WI38 (cell line): Measurements from ENCODE around the gene WT1.

Experiments
- H3K4me3 ChIP-seq: 2 replicates; pipeline ENCODE4 v1.5.1; 2011; ENCODE audit warnings: low read depth, mild to moderate bottlenecking, control low read depth, low read length
- TF ChIP-seq, protein P1 (sequence below): IDR thresholded peaks from 2 replicates; pipeline ENCODE4 v1.5.1; 2012; ENCODE audit warnings: low read depth, mild to moderate bottlenecking, control low read depth, low read length

WT1 gene

GRCh38 chr11:32387411-32387810 is 47.9 kb downstream of the WT1 start:
- TF ChIP-seq, protein P1, sequence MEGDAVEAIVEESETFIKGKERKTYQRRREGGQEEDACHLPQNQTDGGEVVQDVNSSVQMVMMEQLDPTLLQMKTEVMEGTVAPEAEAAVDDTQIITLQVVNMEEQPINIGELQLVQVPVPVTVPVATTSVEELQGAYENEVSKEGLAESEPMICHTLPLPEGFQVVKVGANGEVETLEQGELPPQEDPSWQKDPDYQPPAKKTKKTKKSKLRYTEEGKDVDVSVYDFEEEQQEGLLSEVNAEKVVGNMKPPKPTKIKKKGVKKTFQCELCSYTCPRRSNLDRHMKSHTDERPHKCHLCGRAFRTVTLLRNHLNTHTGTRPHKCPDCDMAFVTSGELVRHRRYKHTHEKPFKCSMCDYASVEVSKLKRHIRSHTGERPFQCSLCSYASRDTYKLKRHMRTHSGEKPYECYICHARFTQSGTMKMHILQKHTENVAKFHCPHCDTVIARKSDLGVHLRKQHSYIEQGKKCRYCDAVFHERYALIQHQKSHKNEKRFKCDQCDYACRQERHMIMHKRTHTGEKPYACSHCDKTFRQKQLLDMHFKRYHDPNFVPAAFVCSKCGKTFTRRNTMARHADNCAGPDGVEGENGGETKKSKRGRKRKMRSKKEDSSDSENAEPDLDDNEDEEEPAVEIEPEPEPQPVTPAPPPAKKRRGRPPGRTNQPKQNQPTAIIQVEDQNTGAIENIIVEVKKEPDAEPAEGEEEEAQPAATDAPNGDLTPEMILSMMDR: no peak
- H3K4me3 ChIP-seq: no peak overlapping the region

GRCh38 chr11:32386770-32387377 is 48.5 kb downstream of the WT1 start:
- H3K4me3 ChIP-seq: no peak overlapping the region
- TF ChIP-seq, protein P1: no peak

GRCh38 chr11:32385998-32386397 is 49.3 kb downstream of the WT1 start:
- TF ChIP-seq, protein P1: 0 out of 2 replicates have a peak, but pooled peaks have one; percentile 15

GRCh38 chr11:32382339-32383049 is 52.8 kb downstream of the WT1 start:
- no peak overlapping the region for H3K4me3 ChIP-seq
- TF ChIP-seq, protein P1: no peak

More at GRCh38 chr11:32385998-32386397, 49.3 kb downstream of the WT1 start:
- no peak overlapping the region for H3K4me3 ChIP-seq

DNA sequence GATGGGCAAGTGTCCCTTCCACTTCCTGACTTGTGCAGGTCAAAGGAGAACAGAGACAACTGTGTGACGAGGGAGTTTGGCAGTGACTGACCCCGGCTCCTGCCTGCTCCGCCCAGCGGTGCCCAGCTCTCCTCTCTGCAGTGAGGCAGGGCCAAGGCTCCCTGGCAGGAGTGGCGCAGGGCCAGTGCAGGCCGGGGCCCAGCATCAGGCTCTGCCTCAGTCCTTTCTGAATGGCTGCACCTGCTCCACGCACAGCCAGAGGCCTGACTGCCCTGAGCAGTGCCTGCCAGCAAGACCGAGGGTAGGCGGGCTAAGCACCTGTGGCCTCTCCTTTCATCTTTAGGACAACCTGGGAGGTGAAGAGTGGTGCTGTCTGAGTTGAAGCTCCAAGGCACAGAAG is 54.2 kb downstream of the WT1 start:
- no peak overlapping the region for H3K4me3 ChIP-seq
- TF ChIP-seq, protein P1: no peak

- TF ChIP-seq, protein P1: no peak
- no peak overlapping the region for H3K4me3 ChIP-seq
Observed at GRCh38 chr11:32379719-32380118, 55.6 kb downstream of the WT1 start.

- H3K4me3 ChIP-seq: no peak overlapping the region
- TF ChIP-seq, protein P1: no peak
Observed at GRCh38 chr11:32375826-32376225, 59.5 kb downstream of the WT1 start.
